ENCODE results near the gene C2CD3. TPM values are rescaled to one million over a fixed set of nuclear protein-coding genes. Genes with fewer than 3 reads are reported as not detected.
A peak's percentile ranks its signal among the peaks of the same experiment; 100 is the strongest.

C2CD3 gene
- total and polyA plus RNA-seq, 10 of the 15 experiments (the other 5 are each of a cell fraction or from before 2014, with no cell fraction given): 2.3 to 24.0 (median 16.3) TPM

- Histone ChIP-seq H3K79me2 (ENCODE audit: control insufficient read depth, insufficient read depth, low read length) (no peaks in the 10 kb centered on the region), H3K4me2 (ENCODE audit: control insufficient read depth, insufficient read depth) (no peak overlapping the region), H3K36me3 (ENCODE audit: control insufficient read depth in 2 of 2, insufficient read depth in 2 of 2, low read length in 1 of 2) (no peaks in the 10 kb centered on the region), H3K4me1 (ENCODE audit: control insufficient read depth, insufficient read depth, low read length) (peaks cover 33% of the 10 kb centered on the region), H3K4me3 (no peak overlapping the region), H3K9me3 (replicated peaks; ENCODE audit: control insufficient read depth, insufficient read depth, low read length) (no peaks in the 10 kb centered on the region), H3K27ac (ENCODE audit: control insufficient read depth, insufficient read depth) (no peak overlapping the region), H3K9ac (ENCODE audit: control insufficient read depth, insufficient read depth, low read length) (no peak overlapping the region), H3K27me3 (replicated peaks in 1 of 2; ENCODE audit: control insufficient read depth in 2 of 2, insufficient read depth in 2 of 2, low read length in 1 of 2) (no peaks in the 10 kb centered on the region), H4K20me1 (ENCODE audit: control insufficient read depth, insufficient read depth) (no peaks in the 10 kb centered on the region), H2AFZ (ENCODE audit: control insufficient read depth, low read depth, low read length) (no peak overlapping the region)
- in situ Hi-C loops (cut with MboI): no loop called here
- intact Hi-C loops (cut with micrococcal nuclease; ENCODE audit: unreplicated experiment): no loop called here
- POLR2A ChIA-PET: interaction anchor here (3.5 kb wide), 1 partner anchor 8 kb away, joined by 41 read pairs; the partner anchor contains the start of gene UCP2
- TF ChIP-seq RAD21 (IDR thresholded peaks at IDR 0.05; ENCODE audit: insufficient read depth, low read depth, low read length) (peak; percentile 40), EP300 (IDR thresholded peaks at IDR 0.05; ENCODE audit: borderline replicate concordance in 1 of 2, control insufficient read depth in 1 of 2, low read depth in 2 of 2, low read length in 2 of 2) (no peak), SMC3 (IDR thresholded peaks at IDR 0.05; ENCODE audit: borderline replicate concordance, low read length) (peak; percentile 23; the same call in 1 of the 2 replicates)
- TF ChIP-seq, protein P1, sequence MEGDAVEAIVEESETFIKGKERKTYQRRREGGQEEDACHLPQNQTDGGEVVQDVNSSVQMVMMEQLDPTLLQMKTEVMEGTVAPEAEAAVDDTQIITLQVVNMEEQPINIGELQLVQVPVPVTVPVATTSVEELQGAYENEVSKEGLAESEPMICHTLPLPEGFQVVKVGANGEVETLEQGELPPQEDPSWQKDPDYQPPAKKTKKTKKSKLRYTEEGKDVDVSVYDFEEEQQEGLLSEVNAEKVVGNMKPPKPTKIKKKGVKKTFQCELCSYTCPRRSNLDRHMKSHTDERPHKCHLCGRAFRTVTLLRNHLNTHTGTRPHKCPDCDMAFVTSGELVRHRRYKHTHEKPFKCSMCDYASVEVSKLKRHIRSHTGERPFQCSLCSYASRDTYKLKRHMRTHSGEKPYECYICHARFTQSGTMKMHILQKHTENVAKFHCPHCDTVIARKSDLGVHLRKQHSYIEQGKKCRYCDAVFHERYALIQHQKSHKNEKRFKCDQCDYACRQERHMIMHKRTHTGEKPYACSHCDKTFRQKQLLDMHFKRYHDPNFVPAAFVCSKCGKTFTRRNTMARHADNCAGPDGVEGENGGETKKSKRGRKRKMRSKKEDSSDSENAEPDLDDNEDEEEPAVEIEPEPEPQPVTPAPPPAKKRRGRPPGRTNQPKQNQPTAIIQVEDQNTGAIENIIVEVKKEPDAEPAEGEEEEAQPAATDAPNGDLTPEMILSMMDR (IDR thresholded peaks at IDR 0.05 in 2 of 3, conservative IDR thresholded peaks at IDR 0.05 in 1 of 3; ENCODE audit: control insufficient read depth in 2 of 3, extremely low read depth in 1 of 3, insufficient read depth in 1 of 3, low read depth in 3 of 3, low read length in 3 of 3): peak in 1 of 3 experiments; percentile 16; a peak in 2 of 6 replicates
- SMC1A ChIA-PET (ENCODE audit: uncharacterized antibody, unreplicated experiment): interaction anchor here (3.6 to 3.9 kb wide), 2 partner anchors 9 to 31 kb away, joined by 20 to 38 read pairs; no protein-coding TSS in a partner anchor
- BruUV-seq (replicated peaks): no TSS peak
- 95% methylated on average over 6 of the region's 6 CpGs for WGBS (ENCODE audit: insufficient coverage, insufficient replicate concordance, low lambda C conversion rate, missing lambda C conversion rate)
- DNase-seq (ENCODE audit: low read depth, low spot score) (no peak), ATAC-seq (no peak), FAIRE-seq (no peak)
- CTCF ChIA-PET: no interaction called here
- RAD21 ChIA-PET (ENCODE audit: unreplicated experiment): no interaction called here
Observed at GRCh38 chr11:73989156-73989555, 181.6 kb downstream of the C2CD3 start.

DNA sequence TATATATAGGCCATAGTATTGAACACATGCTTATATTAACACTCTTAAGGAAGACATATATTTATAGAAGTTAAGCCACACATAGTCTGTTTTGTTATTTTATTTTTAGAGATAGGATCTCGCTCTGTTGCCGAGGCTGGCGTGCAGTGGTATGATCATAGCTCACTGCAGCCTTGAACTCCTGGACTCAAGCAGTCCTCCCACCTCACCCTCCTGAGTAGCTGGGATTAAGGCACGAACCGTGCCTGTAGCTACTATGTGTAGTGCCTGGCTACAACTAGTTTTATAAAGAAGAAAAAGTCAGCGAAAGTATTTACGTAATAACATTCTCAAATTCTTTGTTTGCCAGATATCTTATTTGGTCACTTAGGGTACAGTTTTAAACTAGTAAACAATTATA is 182.6 kb downstream of the C2CD3 start:
- no TSS peak for BruUV-seq (replicated peaks)
- TF ChIP-seq ZBTB11 (CRISPR knock-in tag; IDR thresholded peaks at IDR 0.05) (no peak), RELA (IDR thresholded peaks at IDR 0.05; ENCODE audit: borderline replicate concordance, partially characterized antibody) (no peak), SMARCA5 (IDR thresholded peaks at IDR 0.05) (no peak), SPI1 (IDR thresholded peaks at IDR 0.05; ENCODE audit: borderline replicate concordance, insufficient read depth, low read depth, low read length) (no peak)

More for the DNA sequence above, 182.6 kb downstream of the C2CD3 start:
- ChIA-PET POLR2A (no interaction called here), CTCF (no interaction called here), SMC1A (ENCODE audit: uncharacterized antibody, unreplicated experiment) (interaction anchor here (1.2 kb wide), 1 partner anchor 267 kb away, joined by 3 read pairs; no protein-coding TSS in a partner anchor), RAD21 (ENCODE audit: unreplicated experiment) (no interaction called here)
- no peak for FAIRE-seq
- no peak overlapping the region for H3K4me3 ChIP-seq
- no peaks in the 10 kb centered on the region for H3K79me2 ChIP-seq (ENCODE audit: control insufficient read depth, insufficient read depth, low read length)
- WGBS (ENCODE audit: insufficient coverage, insufficient replicate concordance, low lambda C conversion rate, missing lambda C conversion rate): 84% methylated on average over 7 of the region's 7 CpGs
- no peak for ATAC-seq
- intact Hi-C loops (cut with micrococcal nuclease; ENCODE audit: unreplicated experiment): no loop called here
- peaks cover 35% of the 10 kb centered on the region for H3K4me1 ChIP-seq (ENCODE audit: control insufficient read depth, insufficient read depth, low read length)
- H3K36me3 ChIP-seq (ENCODE audit: control insufficient read depth in 2 of 2, insufficient read depth in 2 of 2, low read length in 1 of 2): no peaks in the 10 kb centered on the region
- no peaks in the 10 kb centered on the region for H4K20me1 ChIP-seq (ENCODE audit: control insufficient read depth, insufficient read depth)
- no peak overlapping the region for H3K27ac ChIP-seq (ENCODE audit: control insufficient read depth, insufficient read depth)
- H3K9me3 ChIP-seq (replicated peaks; ENCODE audit: control insufficient read depth, insufficient read depth, low read length): no peaks in the 10 kb centered on the region
- H3K4me2 ChIP-seq (ENCODE audit: control insufficient read depth, insufficient read depth): no peak overlapping the region
- DNase-seq (ENCODE audit: low read depth, low spot score): no peak
- no peak overlapping the region for H2AFZ ChIP-seq (ENCODE audit: control insufficient read depth, low read depth, low read length)
- no peaks in the 10 kb centered on the region for H3K27me3 ChIP-seq (replicated peaks in 1 of 2; ENCODE audit: control insufficient read depth in 2 of 2, insufficient read depth in 2 of 2, low read length in 1 of 2)
- in situ Hi-C loops (cut with MboI): no loop called here
- H3K9ac ChIP-seq (ENCODE audit: control insufficient read depth, insufficient read depth, low read length): no peak overlapping the region
